ACHN (cell line): ENCODE results near the gene CITED1.

Experiments
- DNase-seq: peaks from one replicate; pipeline ENCODE4 v3.0.0-alpha.2; 2015
- in situ Hi-C: cut with HindIII; loops from 2 replicates; pipeline ENCODE4 v1.10.0; 2017; ENCODE audit warnings: low sequenced_read_pairs, low pct_ligation_motif_present, low pct_unique_long_range_greater_than_20kb

CITED1 gene

GRCh38 chrX:72312311-72312940 is 6.7 kb upstream of the CITED1 start:
- in situ Hi-C loops = no loop called here
- no peak for DNase-seq

DNA sequence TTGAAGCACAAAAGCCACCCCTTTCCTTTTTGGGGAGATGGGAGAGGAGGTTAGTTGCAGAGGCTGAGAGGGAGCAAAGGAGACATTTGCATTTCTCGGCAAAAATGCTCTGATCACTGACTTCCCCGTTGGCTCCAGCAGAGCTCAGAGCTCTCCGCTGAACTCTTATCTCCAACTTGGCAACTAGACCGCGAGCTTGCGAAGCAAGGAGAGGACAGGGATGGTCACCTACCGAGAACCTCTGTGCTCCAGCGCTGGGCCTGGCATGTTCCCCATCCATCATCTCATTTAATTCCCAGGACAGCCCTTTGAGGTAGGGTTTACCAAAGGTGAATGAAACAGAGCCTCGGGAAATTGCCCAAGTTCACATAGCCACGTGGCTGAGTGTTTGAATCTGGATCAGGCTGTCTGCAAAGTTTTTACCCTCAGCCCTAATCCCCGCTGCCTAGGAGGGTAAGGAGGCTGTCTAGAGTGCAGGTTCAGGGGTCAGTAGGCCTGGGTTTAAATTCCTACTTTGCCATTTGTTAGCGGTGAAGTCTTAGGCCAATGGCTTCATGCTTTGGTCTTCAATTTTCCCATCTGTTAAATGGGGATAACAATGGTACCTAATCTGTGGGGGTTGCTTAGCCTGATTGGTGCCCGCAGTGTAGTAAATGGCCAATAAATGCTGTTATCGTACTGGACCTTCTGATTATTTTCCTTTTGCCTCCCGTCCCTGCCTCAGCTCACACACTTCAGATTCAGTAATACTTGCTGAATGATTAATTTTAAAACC is 3.8 kb upstream of the CITED1 start:
- no peak for DNase-seq
- in situ Hi-C loops = no loop called here

DNA sequence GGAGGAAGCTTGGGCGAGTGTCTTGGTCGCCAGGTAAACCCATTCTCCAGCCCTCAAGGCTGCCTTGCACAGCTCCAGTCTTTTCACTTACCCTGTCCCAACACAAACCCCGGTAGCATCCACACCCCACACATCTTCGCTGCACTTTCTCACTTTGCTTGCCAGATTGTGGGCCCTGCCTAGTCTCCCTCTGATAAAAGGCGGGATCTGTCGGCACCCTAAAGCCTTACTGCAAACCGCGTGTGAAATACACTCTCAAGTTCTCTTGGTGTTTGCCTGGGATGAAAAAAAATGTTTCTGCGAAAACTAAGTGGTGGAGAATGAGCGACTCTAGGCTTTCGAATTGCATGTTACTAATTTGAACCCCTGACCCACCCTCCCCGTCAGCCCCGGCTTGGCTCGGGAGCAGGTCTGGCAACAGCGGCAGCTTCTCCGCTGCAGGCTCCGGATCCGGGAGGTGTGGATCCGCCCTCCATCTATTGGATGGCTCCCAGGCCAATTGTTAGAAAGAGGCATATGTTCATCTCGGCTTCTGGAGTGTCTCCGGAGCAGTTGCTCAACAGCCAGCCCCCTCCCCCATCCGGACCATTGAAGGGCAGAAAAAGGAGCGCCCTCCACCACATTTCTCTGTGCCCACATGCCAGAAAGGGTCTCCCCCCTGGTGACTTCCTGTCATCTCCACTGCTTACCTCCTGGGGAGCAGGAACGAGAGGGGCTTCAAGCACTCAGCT is 3.0 kb upstream of the CITED1 start:
- in situ Hi-C loops = no loop called here
- peak; percentile 39 for DNase-seq

DNA sequence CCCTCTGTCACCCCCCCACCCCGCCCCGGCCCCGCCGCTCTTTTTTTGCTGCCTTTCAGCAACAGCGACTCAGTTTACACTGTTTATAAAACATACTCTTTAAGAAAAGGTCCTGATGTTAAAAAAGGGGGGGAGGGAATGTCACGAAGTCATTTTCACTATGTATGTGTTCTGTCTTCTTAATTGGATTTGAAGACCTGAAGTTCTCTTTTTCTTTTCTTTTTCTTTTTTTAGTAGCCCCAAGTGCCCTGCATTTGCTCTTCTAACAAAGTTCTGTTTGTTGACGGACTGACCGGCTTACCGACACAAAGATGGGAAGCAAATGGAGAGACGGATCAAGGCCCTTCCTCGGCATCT is 2.5 kb upstream of the CITED1 start:
- in situ Hi-C loops = no loop called here
- DNase-seq = no peak

DNA sequence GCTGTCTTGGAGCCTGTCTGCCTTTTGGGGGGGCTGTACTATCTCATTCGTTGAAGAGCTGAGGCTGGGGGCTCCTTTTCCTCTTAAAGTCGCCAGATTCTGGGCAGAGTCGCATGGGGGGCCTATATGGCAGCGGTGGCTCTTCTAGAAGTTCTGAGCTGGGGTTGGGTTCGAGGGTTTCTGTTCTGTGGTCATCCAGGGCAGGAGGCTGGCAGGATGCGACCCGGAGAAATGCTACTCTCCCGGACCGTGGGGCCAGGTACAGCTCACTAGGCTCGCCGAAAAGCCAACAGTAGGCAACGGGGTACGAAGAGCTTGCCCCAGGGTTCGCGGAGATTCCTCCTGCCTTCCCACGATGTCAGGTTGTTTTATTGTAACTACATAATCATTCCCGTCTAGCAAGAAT is 1.9 kb upstream of the CITED1 start:
- in situ Hi-C loops = no loop called here

DNA sequence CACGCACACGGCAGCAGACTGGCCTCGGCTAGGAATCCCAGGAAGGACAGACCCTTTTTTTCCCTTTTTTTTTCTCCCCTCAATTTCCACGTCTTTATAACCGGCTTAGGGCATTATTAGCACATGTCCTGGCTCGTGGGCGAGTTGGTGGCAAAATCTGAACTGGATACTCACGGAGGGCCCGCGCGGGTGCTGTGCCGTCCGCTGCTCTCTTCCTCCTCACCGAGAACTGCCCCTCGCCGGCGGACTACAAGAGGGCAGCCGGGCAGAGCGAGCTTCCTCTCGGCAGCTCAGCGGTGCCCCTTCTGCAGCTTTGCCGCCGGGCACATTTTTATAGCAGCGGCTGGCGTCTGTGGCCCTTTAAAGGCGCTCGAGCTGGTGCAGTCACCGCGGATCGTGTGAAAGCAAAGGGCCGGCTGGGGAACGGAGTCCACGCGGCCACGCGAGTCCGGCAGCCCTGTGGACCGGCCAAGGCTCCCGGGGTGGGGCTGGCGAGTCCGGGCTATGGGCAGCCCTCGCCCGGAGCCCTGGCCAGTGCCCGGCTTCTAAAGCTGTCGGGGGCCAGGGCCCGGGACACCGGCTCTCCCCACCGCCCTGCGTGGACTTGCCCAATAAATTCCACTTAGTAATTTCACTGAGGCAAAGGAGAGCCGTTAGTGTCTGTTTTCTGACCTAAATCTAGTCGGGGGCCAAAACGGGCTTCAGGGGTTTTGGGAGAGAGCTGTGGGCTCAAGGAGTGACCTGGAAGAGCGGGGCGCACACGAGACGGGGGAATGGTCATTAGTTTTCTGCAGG is 1.3 kb upstream of the CITED1 start:
- DNase-seq = peak; percentile 48
- in situ Hi-C loops = no loop called here

More for the DNA sequence above, 1.9 kb upstream of the CITED1 start:
- no peak for DNase-seq

DNA sequence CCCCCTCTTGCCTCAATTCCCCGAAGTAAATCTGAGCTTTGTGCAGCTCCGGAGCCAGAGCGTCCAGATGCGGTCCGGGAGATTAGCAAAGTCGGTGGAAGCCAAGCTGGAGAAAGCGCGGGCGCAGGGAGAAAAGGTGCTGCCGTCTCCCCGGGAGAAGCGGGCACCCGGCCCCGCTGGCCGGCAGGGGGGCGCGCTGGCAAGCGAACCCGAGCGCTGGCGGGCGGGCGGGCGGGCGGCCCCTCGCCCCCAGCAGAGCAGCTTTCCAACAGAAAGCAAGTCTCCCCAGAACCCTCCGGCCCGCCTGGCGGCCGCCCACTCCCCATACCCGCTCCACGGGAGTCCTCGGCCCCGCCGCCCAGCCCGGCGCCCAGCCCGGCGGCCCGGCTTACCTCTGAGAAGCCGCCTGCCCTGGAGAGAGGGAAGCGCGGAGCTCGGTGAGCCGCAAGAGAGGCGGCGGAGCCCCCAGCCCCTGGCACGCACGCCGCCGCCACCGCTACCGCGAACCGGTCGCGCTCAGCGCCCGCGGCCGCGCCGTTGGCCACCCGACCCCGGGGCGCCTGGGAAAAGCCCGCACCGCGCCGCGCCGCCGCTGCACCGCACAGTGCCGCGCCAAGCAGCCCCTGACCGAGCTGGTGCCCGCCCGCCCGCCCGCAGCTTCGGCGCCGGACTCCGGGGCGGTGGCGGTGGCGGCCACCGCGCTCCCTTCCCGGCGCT is 529 bp upstream of the CITED1 start:
- in situ Hi-C loops = no loop called here
- no peak for DNase-seq

DNA sequence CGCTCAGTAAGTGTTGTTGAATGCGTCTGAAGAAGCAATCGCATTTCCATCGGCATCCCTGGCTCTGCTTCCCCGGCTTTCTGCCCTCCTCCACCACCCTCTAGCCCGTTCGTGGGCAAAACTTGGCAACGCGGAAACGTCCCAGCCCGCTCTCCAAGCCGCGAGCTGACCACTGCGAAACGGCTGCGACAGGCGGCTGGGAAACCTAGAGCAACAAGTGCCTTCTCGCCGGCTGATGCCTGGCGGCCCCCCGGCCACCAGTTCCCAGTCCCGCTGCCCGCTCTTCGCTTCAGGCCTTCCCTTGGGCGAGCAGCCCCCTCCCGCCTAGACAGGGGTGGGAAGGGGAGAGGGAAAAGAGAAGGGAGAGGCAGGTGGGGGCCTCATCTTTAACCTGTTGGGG is 837 bp downstream of the CITED1 start:
- in situ Hi-C loops = no loop called here

DNA sequence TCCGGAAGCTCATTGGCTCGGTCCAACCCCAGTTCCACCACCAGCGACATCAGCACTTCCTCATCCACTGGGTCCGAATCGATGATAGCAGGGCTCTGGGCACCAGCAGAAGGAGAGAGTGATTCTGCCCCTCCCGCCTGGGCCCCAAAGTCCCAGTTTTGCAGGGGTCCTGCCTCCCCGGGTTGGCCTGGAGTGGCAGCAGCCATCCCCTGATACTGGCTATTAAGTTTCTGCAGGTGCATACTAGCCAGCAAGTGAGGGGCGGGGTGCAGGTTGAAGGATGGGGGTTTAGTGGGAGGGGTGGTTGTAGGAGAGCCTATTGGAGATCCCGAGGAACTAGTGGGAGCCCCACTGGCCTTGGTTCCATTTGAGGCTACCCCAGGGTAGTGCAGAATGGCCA is 3.9 kb downstream of the CITED1 start:
- in situ Hi-C loops = no loop called here
- DNase-seq = no peak

More for the DNA sequence above, 837 bp downstream of the CITED1 start:
- DNase-seq = no peak

DNA sequence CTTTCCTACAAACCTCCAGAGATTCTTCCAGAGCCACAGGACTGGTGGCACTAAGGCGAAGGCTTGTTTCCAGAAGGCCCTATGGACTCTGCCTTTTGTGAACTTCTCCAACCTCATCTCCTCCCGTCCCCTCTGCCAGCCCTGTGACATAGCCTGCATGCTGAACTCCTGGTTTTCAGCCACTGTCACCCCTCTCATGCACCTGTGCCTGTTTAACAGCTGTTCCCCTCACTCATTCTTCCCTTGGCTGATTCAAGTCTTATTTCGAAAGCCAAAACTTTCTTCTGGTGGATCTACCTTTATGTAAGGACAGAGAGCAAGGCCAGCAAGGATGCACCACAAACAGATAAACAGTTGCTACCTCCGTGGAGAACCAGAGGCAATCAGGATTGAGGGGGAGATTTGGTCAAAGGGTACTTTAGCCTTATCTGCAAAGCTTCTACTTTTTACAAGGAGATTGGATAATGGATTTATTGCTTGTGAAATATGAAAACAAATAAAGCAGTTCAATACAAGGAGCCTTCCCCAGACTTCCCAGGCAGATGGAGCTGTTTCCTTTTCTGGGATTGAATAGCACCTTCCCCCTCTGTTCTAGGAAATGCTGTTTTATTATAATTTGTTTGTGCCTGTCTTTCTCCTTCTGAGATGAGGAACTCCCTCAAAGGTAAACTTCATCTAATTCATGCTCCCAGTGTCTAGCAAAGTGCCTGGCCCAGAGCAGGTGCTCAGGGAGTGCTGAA is 5.7 kb downstream of the CITED1 start:
- in situ Hi-C loops = no loop called here
- no peak for DNase-seq

DNA sequence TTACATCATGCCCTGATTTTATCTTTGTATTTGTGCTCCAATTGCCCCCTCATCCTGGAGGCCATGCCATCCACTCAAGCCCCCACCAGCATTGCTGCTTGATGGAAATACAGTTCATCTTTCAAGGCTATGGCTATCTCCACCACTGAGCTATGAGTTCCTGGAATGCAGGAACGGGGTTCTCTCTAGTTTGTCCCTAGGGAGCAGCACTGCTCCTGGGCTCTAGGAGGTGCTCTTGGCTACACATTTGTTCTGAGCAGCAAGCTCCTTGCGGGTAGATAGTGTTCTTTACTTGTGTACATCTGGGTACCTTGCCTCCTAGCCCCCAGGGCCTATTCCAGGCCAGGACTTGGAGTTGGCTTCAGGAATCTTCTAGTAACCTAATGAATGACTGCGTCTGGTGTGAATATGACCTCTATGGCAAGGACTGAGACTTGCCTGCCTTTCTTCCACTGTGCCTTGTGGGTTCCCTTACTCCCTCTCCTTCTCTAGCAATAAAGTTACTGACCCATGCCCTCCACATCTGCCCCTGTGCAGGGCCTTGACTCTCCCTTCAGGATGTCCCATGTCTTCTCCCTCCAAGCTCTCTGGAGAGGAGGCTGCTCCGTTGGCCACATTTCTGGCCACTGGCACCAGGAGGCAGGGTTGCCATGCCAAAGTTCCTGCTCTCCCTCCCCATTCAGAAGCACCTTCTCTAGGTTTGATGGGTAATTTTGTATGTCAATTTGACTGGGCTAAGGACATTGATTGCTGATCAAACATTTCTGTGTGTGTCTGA is 7.6 kb downstream of the CITED1 start:
- peak; percentile 16 for DNase-seq
- in situ Hi-C loops = no loop called here

GRCh38 chrX:72296991-72297390 is 8.7 kb downstream of the CITED1 start:
- DNase-seq = no peak
- in situ Hi-C loops = no loop called here

GRCh38 chrX:72295745-72296144 is 10.0 kb downstream of the CITED1 start:
- in situ Hi-C loops = no loop called here

DNA sequence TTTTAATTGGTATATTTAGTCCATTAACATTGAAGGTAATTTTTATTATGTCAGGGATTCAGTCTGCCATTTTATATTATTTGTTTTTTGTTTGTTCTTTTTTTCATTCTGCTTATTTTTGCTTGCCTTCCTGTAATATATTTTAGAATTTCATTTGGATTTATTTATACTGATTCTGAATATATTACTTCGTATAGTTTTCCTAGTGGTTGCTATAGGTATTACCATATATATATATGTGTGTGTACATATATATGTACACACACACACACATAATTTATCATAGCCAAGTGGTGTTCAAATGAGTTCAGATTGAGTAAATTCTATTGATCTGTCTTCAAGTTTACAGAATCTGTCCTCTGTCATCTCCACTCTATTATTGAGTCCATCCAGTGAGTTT is 11.2 kb downstream of the CITED1 start:
- DNase-seq = no peak
- in situ Hi-C loops = no loop called here

More at GRCh38 chrX:72295745-72296144, 10.0 kb downstream of the CITED1 start:
- DNase-seq = no peak

DNA sequence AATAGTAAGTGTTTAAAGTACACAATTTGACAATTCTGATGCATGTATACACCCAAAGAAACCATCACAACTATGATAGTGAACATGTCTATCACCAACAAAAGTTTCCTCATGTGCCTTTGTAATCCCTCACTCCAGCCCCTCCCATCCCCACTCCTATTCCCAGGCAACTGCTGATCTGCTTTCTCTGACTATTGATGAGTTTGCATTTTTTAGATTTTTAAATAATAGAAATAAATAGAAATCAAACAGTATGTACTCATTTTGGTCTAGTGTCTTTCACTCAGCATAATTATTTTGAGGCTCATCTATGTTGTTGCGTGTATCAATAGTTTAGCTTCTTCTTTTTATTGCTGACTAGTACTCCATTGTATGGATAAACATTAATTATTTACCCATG is 23.4 kb downstream of the CITED1 start:
- no peak for DNase-seq
- in situ Hi-C loops = no loop called here

GRCh38 chrX:72280321-72280845 is 25.3 kb downstream of the CITED1 start:
- peak; percentile 12 for DNase-seq
- in situ Hi-C loops = no loop called here

DNA sequence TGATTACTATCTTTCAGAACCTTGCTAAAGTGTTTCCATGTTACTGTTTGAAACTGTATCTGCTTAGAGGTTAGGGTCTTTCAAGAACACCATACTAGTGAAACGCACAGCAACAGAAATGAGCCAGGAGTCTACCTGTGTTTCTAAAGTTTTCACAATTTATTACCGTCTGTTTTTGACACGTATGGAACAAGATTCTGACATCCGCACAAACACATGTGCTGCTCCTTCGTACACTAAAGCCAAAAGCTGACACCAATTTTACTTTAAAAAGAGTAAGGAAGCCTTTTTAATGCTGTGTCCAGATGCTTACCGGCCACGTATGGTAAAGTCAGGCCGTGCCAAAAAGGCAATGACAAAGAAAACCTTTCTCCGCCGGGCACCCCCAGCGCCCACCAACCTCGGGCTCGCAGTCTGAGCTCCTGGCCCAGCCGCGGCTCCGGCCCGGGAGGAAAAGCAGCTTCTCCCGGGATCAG is 29.2 kb downstream of the CITED1 start:
- DNase-seq = no peak
- in situ Hi-C loops = no loop called here
